Activated T-helper 2 cell treated with anti-CD3 and anti-CD28 coated beads, Interferon-gamma antibody, Interleukin-2, Interleukin-4, amounts not matched to agents 10 μg/mL and 5 μg/mL and 100 μg/mL, durations not matched to agents 14 hours and 24 hours and 36 hours (primary cell): Measurements from ENCODE around the gene SNX24. TPM values are rescaled to one million over a fixed set of nuclear protein-coding genes. Genes with fewer than 3 reads are reported as not detected.

ENCODE experiments used
- DNase-seq: peaks from one replicate; pipeline ENCODE4 v3.0.0; 2021; ENCODE audit warnings: low spot score
- H3K27ac Mint-ChIP-seq: one replicate; pipeline ENCODE4 v1.8.0; 2021; ENCODE audit warnings: mixed read lengths
- H3K27me3 Mint-ChIP-seq: one replicate; pipeline ENCODE4 v1.8.0; 2021; ENCODE audit warnings: low read depth, mixed read lengths
- H3K36me3 Mint-ChIP-seq: one replicate; pipeline ENCODE4 v1.8.0; 2021; ENCODE audit warnings: low read depth, mixed read lengths
- H3K4me1 Mint-ChIP-seq: one replicate; pipeline ENCODE4 v1.8.0; 2021; ENCODE audit warnings: low read depth, mixed read lengths
- H3K4me3 Mint-ChIP-seq: one replicate; pipeline ENCODE4 v1.8.0; 2021; ENCODE audit warnings: low read depth, mild to moderate bottlenecking, moderate library complexity, mixed read lengths
- H3K9me3 Mint-ChIP-seq: one replicate; pipeline ENCODE4 v1.8.0; 2021; ENCODE audit warnings: mixed read lengths
- intact Hi-C: fragments of 100-400 bp; cut with micrococcal nuclease; formaldehyde crosslinking; loops from one replicate; pipeline ENCODE4 v1.15.1; 2023
- total RNA-seq: library from RNA; stranded (reverse); gene quantifications from 2 replicates; pipeline ENCODE4 v1.2.3, GENCODE V29; 2022

Gene SNX24
- total RNA-seq, 1 donor from 2014 or later: 1.7 TPM

DNA sequence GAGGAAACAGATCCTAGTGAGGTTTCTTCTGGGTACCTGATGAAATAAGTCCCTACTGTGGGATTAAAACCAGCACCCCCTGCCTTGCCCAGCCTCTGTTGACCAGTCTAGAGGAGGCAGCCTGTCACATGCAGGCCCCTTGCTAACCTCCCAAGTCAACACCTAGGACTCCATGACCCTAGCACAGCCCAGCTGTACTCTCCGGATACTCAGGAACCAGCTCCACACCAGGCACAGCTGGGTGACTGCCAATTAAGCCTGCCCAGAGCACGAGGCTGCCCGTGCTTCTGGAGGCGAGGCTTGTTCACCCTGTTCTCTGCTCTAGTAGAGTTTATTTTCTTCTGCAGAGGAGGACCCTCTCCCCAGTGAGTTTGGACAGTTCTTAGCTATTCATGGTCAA lies 92.5 kb downstream of the SNX24 start:
- no peak overlapping the region for H3K4me3 Mint-ChIP-seq
- H3K27me3 Mint-ChIP-seq: peaks cover 12% of the 10 kb centered on the region
- H3K27ac Mint-ChIP-seq: no peak overlapping the region
- H3K36me3 Mint-ChIP-seq: no peaks in the 10 kb centered on the region
- H3K9me3 Mint-ChIP-seq: no peaks in the 10 kb centered on the region
- no peaks in the 10 kb centered on the region for H3K4me1 Mint-ChIP-seq
- no peak for DNase-seq
- intact Hi-C loops: no loop called here

DNA sequence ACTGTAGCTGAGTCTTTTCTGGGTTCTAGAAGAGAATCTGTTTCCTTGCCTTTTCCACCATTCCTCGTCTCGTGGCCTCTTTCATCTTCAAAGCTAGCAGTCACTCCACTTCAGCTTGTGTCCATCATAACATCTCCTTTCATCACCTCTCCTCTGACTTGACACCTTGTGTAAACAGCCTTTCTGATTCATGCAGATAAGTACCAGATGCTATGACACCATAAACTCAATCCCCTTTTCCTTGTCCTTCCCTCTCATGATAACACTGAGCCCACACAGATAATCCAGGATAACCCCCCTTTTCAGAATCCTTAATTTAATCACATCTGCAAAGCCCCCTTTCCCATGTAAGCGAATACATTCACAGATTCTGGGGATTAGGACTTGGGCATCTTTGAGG lies 95.5 kb downstream of the SNX24 start:
- H3K4me1 Mint-ChIP-seq: no peaks in the 10 kb centered on the region
- no peak overlapping the region for H3K4me3 Mint-ChIP-seq
- no peaks in the 10 kb centered on the region for H3K9me3 Mint-ChIP-seq
- H3K27me3 Mint-ChIP-seq: peaks cover 8% of the 10 kb centered on the region
- intact Hi-C loops: no loop called here
- no peak for DNase-seq
- H3K27ac Mint-ChIP-seq: no peak overlapping the region
- H3K36me3 Mint-ChIP-seq: no peaks in the 10 kb centered on the region

DNA sequence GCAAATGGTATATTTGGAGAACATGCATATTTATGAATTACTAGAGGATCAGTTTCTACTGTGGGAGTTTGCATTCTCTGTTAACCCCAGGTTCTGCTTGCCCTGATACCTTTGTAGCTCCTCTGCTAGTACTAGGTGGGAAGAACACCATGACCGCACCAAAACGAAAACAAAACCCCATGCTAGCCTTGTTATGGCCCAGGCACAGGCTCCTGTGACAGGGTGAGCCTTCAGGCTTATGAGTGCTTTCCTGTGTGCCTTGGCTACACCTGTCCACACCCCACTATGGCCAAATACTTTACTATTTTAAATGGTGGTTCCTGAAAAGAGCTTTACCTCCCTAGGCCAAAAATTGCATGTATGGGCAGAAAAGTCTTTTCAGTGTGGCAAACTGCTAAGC lies 96.3 kb downstream of the SNX24 start:
- Mint-ChIP-seq H3K27me3 (peaks cover 6% of the 10 kb centered on the region), H3K9me3 (no peaks in the 10 kb centered on the region), H3K27ac (no peak overlapping the region), H3K4me1 (no peaks in the 10 kb centered on the region), H3K4me3 (no peak overlapping the region), H3K36me3 (no peaks in the 10 kb centered on the region)
- intact Hi-C loops: no loop called here
- DNase-seq: no peak

DNA sequence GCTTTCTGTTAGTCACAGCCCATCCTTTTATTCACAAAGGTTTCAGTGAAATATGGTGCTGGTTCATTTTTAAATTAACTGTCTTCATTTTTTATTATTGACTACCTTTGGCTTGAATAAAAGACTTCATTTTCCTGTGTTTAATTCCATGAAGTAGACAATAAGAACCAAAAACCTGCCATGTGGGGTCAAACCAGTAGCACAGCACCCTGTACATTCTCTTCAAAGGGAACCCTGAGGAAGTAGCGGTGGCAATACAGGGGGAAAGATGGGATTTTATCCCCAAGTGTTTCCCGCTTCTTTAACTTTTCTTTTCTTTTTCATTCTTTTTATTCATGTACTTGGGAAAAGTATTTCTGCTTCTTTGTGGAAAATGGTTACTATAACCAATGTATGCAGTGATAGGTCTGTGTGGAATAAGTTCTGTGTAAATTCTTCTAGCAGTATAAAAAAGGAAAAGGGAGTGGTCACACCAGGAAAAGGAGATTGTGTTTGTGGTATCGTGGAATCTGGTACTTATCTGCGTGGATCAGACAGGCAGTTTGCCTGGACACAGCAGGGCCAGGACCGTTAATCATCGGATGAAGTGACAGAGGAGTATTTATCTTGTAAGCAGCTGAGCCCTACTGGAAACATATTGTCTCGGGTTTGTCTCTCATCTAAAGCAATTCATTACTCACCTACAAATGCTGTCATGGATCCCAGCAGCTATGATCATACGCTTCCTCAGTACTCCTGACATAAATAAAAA lies 96.9 kb downstream of the SNX24 start:
- intact Hi-C loops: no loop called here
- Mint-ChIP-seq H3K27ac (no peak overlapping the region), H3K9me3 (no peaks in the 10 kb centered on the region), H3K27me3 (peaks cover 6% of the 10 kb centered on the region), H3K4me1 (no peaks in the 10 kb centered on the region), H3K36me3 (no peaks in the 10 kb centered on the region), H3K4me3 (no peak overlapping the region)
- DNase-seq: no peak

DNA sequence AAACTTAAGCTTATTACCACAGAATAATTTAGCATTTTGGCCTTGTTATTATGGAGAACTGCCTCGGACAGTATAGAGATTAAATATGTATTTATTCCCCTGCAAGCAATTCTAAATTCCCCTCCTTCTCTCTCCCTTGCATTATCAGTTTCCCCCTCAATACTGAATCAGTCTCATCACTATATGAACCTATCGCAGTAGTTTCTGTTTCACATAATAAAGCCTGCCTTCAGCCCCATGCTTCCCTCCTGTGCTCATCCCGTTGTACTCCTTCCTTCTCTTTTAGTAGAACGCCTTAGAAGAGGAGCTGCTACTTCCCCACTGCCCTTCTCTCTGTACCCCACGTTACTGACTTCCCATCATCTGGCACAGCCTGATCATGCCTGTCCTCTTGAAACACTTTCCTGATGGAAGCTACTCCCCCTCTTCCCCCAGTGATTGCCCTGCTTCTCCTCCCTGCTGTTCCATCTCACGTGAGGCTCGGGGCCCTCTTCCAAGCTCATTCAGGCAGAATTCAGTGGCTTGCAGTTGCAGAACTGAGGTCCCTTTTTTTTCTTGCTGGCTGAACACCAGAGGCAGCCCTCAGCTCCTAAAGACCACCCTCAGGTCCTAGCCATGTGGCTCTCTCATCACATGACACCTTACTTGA lies 97.8 kb downstream of the SNX24 start:
- Mint-ChIP-seq H3K4me3 (no peak overlapping the region), H3K4me1 (no peaks in the 10 kb centered on the region), H3K27ac (no peak overlapping the region), H3K36me3 (no peaks in the 10 kb centered on the region), H3K9me3 (no peaks in the 10 kb centered on the region), H3K27me3 (peaks cover 6% of the 10 kb centered on the region)
- DNase-seq: no peak
- intact Hi-C loops: no loop called here

DNA sequence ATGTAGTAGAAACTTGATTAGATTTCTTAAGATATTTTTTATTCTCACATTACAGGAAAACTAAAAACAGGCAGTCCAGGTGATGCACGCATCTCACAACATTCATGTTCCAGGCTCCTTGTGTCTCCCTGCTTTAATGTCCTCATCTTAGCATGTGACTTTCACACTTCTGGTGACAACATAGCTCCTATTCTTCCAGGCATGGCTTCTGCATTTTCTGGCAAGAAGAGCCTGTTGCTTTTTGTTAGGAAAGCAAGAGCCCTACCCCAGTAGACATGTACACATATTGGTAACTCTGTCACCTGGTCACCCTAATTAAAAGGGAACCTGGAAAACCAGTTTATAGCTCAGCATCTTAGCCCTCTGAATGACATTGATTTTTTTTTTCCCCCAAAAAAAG lies 98.6 kb downstream of the SNX24 start:
- intact Hi-C loops: no loop called here
- Mint-ChIP-seq H3K4me1 (no peaks in the 10 kb centered on the region), H3K4me3 (no peak overlapping the region), H3K36me3 (no peaks in the 10 kb centered on the region), H3K27ac (no peak overlapping the region), H3K9me3 (no peaks in the 10 kb centered on the region), H3K27me3 (peaks cover 6% of the 10 kb centered on the region)
- no peak for DNase-seq

DNA sequence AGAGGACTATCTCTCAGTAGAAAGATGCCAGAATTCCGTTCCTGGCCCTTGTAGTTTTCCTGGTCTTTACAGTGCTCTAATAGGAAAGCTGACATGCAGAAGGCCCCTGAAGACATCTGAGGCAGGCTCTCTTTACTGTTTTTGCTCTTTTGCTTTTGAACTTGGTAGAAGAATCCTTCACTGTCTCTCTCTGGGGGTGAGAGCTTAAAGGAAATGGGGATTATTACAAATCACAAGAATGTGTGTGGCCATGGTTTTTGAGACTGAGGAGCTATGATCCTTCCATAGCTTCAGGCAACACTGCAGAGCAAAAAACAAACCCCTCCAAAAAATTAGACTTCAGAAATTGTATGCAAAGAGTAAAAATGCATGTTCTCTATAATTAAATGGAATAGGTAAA lies 102.0 kb downstream of the SNX24 start:
- no peak for DNase-seq
- Mint-ChIP-seq H3K27ac (no peak overlapping the region), H3K4me1 (no peaks in the 10 kb centered on the region), H3K27me3 (no peaks in the 10 kb centered on the region), H3K9me3 (no peaks in the 10 kb centered on the region), H3K4me3 (no peak overlapping the region), H3K36me3 (no peaks in the 10 kb centered on the region)
- intact Hi-C loops: no loop called here

DNA sequence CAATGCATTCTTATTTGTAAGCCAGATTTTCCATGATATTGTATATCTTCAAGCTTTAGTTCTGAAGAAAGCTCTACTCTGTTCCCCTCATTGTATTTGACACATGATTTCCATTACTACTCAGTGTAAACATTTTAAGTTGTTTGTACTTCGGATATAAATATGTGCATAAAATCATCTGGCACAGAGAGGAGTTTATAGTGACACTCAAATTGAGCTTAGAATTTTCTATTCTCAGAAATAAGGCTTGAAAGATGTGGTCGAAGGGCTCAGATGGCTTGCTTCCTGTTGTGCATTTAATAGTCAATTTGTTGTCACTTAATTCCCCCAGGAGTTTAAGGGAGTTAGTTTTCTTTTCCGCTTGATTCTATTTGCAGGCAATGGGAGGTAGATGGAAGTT lies 102.4 kb downstream of the SNX24 start:
- no peak for DNase-seq
- H3K9me3 Mint-ChIP-seq: no peaks in the 10 kb centered on the region
- H3K27me3 Mint-ChIP-seq: no peaks in the 10 kb centered on the region
- intact Hi-C loops: no loop called here
- no peaks in the 10 kb centered on the region for H3K4me1 Mint-ChIP-seq
- no peaks in the 10 kb centered on the region for H3K36me3 Mint-ChIP-seq
- H3K27ac Mint-ChIP-seq: no peak overlapping the region
- H3K4me3 Mint-ChIP-seq: no peak overlapping the region

DNA sequence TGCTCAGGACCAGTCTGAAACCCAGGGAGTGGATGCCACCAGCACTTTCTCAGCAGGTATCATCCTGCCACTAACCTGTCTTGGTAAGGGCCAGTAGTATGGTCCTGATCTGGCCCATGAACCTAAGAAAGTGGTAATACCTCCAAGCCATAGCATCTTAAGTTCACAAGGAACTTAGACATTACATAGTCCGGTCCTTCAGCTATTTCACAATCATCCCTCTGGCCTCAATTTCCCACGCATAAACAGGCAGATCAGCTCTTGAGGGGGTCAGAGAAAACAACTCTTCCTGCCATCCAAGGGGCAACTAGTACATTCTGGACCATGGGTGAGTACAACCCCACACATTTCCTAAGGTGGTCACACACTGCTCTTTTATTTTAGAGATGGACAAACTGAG lies 102.9 kb downstream of the SNX24 start:
- no peak overlapping the region for H3K27ac Mint-ChIP-seq
- H3K9me3 Mint-ChIP-seq: no peaks in the 10 kb centered on the region
- intact Hi-C loops: no loop called here
- H3K4me3 Mint-ChIP-seq: no peak overlapping the region
- no peak for DNase-seq
- no peaks in the 10 kb centered on the region for H3K36me3 Mint-ChIP-seq
- H3K4me1 Mint-ChIP-seq: no peaks in the 10 kb centered on the region
- H3K27me3 Mint-ChIP-seq: no peaks in the 10 kb centered on the region

DNA sequence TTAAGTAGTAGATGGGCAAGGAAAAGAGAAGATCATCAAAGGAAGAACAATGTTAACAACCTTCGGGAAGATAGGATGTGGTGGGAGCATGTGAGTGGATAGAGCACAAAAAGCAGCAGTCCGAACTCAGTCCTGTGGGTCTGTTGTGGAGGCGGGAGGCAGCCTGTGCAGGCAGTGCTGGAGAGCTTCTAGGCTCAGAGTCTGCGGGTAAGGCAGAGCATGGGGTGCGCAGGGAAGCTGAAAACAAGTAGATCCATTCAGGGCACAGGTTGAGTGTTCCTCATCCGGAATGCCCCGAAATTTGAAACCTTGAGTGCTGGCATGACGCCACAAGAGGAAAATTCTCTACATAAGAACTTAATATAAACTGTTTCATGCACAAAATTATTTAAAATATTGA lies 106.2 kb downstream of the SNX24 start:
- no peaks in the 10 kb centered on the region for H3K4me1 Mint-ChIP-seq
- H3K9me3 Mint-ChIP-seq: no peaks in the 10 kb centered on the region
- no peaks in the 10 kb centered on the region for H3K27me3 Mint-ChIP-seq
- H3K27ac Mint-ChIP-seq: no peak overlapping the region
- DNase-seq: no peak
- no peaks in the 10 kb centered on the region for H3K36me3 Mint-ChIP-seq
- no peak overlapping the region for H3K4me3 Mint-ChIP-seq
- intact Hi-C loops: no loop called here

DNA sequence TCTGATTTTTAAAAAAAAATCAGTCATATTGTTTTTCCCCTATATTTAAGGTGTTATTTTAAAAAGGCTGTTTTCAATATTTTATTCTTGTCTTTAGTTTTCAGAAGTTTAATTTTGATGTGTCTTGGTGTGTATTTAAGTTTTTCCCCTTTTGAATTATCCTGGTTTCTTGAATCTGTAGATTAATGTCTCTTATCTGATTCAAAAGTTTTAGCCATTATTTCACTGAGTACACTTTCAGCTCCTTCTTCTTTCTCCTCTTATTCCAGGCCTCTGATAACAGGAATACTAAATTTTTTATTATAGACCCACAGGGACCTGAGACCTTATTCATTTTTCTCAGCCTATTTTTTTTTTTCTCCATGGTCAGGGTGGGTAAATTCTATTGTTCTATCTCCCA lies 109.3 kb downstream of the SNX24 start:
- peaks cover 2% of the 10 kb centered on the region for H3K27me3 Mint-ChIP-seq
- H3K4me3 Mint-ChIP-seq: no peak overlapping the region
- intact Hi-C loops: no loop called here
- H3K36me3 Mint-ChIP-seq: no peaks in the 10 kb centered on the region
- no peaks in the 10 kb centered on the region for H3K9me3 Mint-ChIP-seq
- no peak overlapping the region for H3K27ac Mint-ChIP-seq
- DNase-seq: no peak
- H3K4me1 Mint-ChIP-seq: no peaks in the 10 kb centered on the region

DNA sequence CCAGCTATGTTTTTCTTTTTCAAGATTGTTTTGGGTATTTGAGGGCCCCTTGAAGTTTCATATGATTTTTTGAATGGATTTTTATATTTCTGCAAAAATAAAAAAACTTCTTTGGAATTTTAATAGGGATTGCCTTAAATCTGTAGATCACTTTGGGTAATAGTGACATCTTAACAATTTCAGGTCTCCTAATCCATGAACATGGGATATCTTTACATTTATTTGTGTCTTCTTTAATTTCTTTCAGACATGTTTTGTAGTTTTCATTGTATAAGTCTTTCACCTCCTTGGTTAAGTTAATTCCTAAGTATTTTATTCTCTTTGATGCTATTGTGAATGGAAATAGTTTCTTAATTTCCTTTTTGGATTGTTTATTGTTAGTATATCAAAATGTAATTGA lies 112.0 kb downstream of the SNX24 start:
- Mint-ChIP-seq H3K27ac (no peak overlapping the region), H3K9me3 (no peaks in the 10 kb centered on the region), H3K27me3 (peaks cover 5% of the 10 kb centered on the region), H3K4me1 (no peaks in the 10 kb centered on the region), H3K36me3 (no peaks in the 10 kb centered on the region), H3K4me3 (no peak overlapping the region)
- no peak for DNase-seq
- intact Hi-C loops: no loop called here

DNA sequence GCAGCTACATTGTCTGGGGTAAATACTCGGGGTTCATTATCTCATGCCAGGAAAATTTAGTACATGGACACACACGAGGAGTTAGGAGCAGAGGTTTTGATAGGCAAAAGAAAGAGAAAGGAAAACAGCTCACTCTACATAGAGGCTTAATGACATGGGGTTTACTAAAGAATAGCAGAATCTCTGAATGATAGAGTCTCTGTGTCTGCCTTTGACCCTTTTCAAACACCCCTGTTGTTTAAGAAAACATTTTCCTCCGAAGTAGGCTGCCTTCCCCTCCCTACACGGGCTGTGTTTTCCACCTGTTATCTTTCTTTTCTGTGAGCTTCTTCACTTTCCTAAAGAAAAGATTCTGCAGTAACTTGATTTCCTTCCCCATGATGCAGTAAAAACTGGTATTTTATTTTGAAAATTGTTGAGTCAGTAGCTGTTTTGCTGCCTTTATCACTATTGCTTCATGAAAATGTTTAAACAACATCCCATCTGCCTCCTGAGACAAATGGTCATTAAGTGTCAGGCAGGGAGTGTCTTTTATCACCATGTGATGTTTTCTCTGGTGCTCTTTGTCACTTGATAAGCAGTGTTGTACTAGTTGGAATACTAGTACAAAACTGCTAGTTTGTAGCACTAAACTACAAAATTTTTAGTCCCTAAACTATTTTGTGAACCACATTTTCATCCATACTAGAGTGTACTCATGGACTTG lies 114.5 kb downstream of the SNX24 start:
- Mint-ChIP-seq H3K36me3 (no peaks in the 10 kb centered on the region), H3K4me1 (no peaks in the 10 kb centered on the region), H3K9me3 (no peaks in the 10 kb centered on the region), H3K27ac (no peak overlapping the region), H3K4me3 (no peak overlapping the region), H3K27me3 (peaks cover 5% of the 10 kb centered on the region)
- intact Hi-C loops: no loop called here
- no peak for DNase-seq
